HG03558 (cell line): ENCODE data around the gene ZFHX3.

Experiments
- ATAC-seq: cut with Tn5 transposase; IDR thresholded peaks from one replicate; pipeline ENCODE4 v1.9.1; 2021; ENCODE audit warnings: moderate number of reproducible peaks; ENCODE audit not compliant: unreplicated experiment; ENCODE audit errors: extremely low read depth

The ZFHX3 gene

GRCh38 chr16:72985148-72985941 lies 62.6 kb downstream of the ZFHX3 start:
- no peak for ATAC-seq

DNA sequence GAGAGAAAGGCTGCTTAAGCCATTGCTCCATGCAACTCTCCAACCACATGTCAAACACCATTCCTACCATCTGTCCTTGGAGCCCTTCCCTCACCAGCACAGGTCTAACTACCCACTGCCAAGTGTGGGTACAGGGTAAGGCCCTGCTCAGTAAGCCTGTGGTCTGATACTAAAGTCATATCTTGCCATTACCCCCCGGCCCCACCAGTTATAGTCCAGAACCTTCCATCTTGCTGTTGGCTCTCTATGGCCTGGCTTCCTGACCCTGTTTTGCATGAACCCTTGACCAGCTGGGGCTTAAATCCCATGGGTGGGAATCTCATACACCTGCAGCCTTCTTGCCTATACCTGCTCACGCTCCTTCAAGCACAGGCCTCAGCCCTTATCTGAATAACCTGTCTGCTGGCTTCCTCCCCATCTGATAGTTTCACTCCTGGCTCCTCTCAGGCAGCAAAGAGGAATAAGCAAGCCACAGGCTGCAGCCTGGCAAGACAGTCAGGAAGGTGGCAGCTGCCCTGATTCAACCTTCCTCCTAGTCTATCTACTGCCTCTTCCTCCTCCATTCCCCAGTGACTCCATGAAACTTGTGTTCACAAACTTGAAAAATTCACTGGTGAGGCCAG lies 64.1 kb downstream of the ZFHX3 start:
- no peak for ATAC-seq

DNA sequence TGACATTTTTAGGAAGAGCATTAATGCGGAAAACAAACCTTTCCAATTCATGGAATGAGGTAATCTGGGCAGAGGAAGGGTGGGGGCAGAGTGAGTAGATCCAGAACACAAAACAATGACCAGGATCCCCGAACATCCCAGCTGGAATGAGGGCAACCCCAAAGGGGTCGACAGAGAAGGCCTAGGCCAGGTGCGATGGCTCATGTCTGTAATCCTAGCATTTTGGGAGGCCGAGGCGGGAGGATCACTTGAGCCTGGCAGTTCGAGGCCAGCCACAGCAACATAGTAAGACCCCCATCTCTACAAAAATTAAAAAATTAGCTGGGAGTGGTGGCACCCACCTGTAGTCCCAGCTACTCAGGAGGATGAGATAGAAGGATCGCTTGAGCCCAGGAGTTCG lies 64.7 kb downstream of the ZFHX3 start:
- ATAC-seq: no peak

- ATAC-seq: no peak
Measured at GRCh38 chr16:72979974-72980373, 68.0 kb downstream of the ZFHX3 start.

DNA sequence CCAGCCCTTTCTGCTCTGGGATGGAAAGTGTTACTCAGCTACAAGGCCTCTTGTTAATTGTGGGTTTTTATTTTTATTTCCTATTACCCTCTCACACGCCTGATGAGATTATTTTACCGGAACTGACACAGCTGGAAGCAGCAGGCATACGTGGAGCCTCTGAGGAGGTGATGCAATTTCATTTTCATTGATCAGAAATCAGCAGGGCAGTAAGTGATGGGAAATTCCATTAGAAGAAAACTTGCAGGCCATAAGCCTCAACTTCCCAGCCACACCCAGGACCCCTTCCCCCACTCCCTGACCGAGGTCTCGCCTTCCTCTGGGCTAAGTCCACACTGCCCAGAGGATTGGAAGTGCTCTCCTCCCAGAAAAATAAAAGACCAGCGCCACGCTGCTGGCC lies 69.7 kb downstream of the ZFHX3 start:
- ATAC-seq: no peak

DNA sequence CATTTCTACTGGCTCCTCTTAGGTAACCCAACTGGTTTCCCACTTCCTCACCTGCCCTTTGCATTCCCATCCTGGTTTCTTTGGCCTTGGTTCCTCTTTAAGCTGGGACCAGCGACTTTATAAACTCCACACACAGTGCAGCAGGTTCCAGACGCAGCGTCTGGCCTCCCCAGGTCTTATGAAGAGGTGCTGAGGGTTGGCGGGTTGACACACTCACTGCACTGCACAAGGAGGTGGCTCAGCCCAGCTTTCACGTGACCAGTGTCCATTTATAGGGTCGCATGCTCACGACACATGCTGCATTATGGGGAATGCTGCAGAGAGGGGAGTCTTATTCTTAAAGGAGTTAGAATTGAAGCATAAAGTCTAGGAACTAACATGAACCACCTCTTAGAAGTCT lies 70.8 kb downstream of the ZFHX3 start:
- ATAC-seq: no peak

DNA sequence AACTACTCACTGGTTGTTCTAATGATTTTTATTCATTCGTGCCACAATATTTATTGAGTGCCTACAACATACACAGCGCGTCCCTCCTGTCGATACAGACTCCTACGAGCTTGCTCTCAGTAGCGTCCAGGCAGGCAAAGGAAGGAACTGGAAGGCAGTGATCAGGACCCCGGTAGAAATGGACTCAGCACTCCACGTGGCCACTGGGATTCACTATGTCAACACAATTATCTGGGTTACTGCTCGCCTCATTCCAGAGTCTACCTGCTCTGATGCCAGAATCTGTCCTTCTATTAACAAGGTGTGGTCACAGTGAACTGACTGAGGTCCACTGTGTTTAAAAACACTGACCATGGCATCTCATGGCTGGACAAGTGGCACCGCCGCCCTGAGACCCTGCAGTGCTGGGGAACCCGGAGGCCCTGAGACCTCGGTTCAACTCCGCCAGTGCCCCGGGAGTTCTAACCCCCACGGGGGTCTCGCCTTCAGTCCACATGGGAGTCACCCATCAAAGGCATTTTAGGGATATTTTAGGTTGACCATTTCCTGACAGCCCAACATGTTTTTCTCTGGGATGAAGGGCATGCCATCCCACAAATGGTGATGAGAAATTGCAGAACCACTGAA lies 71.4 kb downstream of the ZFHX3 start:
- ATAC-seq: no peak

DNA sequence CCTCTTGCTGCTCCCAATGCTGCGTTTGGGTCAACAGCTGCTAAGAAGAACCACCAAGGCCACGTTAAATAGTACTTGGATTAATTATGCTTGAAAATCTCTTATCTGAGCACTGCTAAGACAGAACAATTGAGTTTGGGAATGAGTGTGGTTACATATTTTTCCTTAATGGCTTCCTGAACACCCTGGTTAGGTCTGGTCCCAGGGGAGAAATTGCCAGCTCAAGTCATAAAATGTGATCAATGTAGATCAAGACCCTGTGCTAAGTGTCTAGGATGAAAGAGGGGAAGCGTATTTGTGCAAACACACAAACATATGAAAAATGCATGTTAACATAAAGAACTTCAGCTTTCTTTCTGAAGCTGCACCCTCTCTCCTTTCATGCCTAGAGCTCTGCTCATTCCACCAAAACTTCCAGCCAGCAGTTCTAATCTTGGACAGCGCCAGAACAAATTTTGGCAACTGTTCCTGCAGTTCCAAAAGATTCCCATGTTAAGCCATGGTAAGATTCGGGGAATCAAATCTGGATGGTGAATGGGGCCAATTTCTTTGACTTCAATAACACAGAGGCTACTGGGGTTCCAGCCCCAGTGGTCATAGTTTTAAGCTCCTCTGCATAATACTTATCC lies 72.0 kb downstream of the ZFHX3 start:
- ATAC-seq: no peak

DNA sequence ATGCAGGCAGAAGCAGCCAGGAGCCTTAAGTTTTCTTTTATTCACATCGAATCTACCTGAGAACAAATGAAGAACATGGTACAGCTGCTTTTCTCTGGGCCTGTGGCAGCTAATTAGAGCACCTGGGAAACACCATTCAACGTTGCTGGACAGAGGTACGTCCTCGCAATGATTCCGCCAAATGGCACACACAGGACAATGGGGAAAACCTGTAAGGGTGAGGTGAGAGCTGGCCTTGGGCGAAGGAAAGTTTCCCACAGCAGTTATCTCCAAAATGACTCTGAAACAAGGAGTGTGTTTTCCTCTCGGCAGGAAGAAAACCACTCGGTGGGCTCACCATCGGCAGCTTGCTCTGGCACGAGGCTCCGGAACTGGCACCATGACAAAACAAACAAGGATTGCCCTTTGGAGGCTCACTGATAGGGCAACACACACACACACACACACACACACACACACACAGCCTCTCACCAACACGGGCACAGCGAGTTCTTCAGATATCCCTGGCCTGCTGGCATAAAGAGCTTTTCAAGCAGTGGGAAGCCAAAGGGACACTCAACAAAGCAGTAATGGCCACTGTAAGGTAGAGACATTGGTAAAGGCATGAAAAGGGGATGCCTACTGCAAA lies 73.7 kb downstream of the ZFHX3 start:
- no peak for ATAC-seq

- no peak for ATAC-seq
Measured at GRCh38 chr16:72972878-72973571, 74.9 kb downstream of the ZFHX3 start.

GRCh38 chr16:72971370-72971769 lies 76.6 kb downstream of the ZFHX3 start:
- ATAC-seq: no peak

DNA sequence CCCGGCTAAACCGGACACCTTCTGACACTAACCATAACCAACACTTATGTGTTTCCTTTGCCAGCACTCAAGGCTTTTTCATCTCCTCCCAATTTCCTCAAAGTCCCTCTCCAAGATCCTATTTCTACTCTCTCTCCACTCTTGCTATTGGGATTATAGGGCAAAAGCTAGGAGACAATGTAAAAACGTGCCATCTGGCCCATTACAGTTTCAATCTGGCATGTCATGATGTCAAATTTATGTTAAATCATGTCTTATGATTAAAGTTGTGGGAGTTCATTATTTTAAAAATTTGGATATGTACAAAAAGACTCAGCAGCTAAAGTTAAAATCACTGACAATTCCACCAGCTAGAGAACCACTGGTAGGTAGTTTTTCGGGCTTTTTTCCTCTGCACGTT lies 77.3 kb downstream of the ZFHX3 start:
- no peak for ATAC-seq

GRCh38 chr16:72969812-72970211 lies 78.1 kb downstream of the ZFHX3 start:
- ATAC-seq: no peak

GRCh38 chr16:72969146-72969545 lies 78.8 kb downstream of the ZFHX3 start:
- no peak for ATAC-seq

GRCh38 chr16:72967941-72968340 lies 80.0 kb downstream of the ZFHX3 start:
- no peak for ATAC-seq

- ATAC-seq: no peak
Measured at GRCh38 chr16:72963533-72964315, 84.2 kb downstream of the ZFHX3 start.

DNA sequence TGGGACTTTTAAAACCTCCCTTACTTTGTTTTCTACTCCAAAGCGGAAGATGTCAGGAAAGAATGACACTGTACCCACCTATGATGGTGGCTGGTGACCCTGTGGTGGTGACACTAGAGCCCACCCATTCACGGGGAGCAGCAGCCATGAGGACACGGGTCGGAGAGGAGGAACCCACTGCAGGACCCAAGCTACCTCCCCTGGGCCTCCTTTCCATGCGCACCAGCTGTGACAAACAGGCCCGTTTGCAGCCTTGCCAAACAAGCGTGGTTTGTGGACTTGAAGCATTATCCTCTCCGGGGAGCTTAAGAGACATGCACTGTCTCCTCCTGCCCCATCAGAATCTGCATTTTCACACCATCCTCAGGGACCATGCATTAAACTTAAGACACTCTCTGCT lies 85.6 kb downstream of the ZFHX3 start:
- no peak for ATAC-seq

DNA sequence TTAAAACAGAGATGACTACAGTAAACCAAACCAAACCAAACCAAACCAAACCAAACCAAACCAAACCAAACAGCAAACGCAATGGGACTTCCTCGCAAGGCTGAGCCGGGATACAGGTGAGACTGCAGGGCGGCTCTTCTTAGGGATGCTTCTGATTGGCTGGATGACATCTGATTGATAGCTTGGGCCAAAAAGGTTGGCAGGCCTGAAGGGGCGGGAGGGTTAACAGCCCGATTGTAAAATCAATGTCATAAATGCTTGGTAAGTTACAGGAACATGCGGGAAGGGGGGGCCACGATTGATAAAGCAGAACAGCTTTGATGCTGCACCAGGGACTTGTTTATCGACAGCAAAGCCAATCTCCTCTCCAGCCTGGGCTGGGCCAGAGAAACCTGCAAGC lies 86.1 kb downstream of the ZFHX3 start:
- ATAC-seq: no peak

- ATAC-seq: no peak
Measured at GRCh38 chr16:72961115-72961832, 86.7 kb downstream of the ZFHX3 start.
